HepG2 (cell line): ENCODE measurements around the gene TMEM266. TPM values are rescaled to one million over a fixed set of nuclear protein-coding genes. Genes with fewer than 3 reads are reported as not detected.

ENCODE experiments used
- AKNA ChIP-seq: sonication (generic); formaldehyde crosslinking; IDR thresholded peaks from 2 replicates; pipeline ENCODE4 v1.4.0; 2020; ENCODE audit warnings: missing genetic modification reagents, borderline replicate concordance
- CEBPG ChIP-seq: IDR thresholded peaks from 2 replicates; pipeline ENCODE4 v1.6.1; 2016
- E2F1 ChIP-seq: sonication (generic); formaldehyde crosslinking; IDR thresholded peaks from 2 replicates; pipeline ENCODE4 v1.5.0; 2020; ENCODE audit warnings: missing genetic modification reagents
- ERF ChIP-seq: IDR thresholded peaks from 2 replicates; pipeline ENCODE4 v1.6.1; 2018; ENCODE audit warnings: missing biosample characterization, missing genetic modification reagents
- HOXA3 ChIP-seq: sonication (generic); formaldehyde crosslinking; IDR thresholded peaks from 2 replicates; pipeline ENCODE4 v1.5.0; 2020; ENCODE audit warnings: missing genetic modification reagents
- KDM1A ChIP-seq: IDR thresholded peaks from 2 replicates; pipeline ENCODE4 v1.6.1; 2016; ENCODE audit warnings: missing compliant biosample characterization
- RNF2 ChIP-seq: fragments of 450-650 bp; conservative IDR thresholded peaks from 2 replicates; pipeline ENCODE4 v1.6.1; 2016; ENCODE audit warnings: low read depth
- SYNCRIP ChIP-seq: fragments of 200-400 bp; formaldehyde crosslinking; IDR thresholded peaks from 2 replicates; pipeline ENCODE4 v1.6.1; 2018; ENCODE audit warnings: mild to moderate bottlenecking, low read depth, low read length; ENCODE audit not compliant: insufficient read depth
- TEAD3 ChIP-seq: optimal IDR thresholded peaks from 2 replicates; pipeline ENCODE3; 2016; ENCODE audit warnings: borderline replicate concordance
- ZBTB4 ChIP-seq: sonication (generic); formaldehyde crosslinking; IDR thresholded peaks from 2 replicates; pipeline ENCODE4 v1.4.0; 2020; ENCODE audit warnings: missing genetic modification reagents, mild to moderate bottlenecking, borderline replicate concordance
- ZBTB44 ChIP-seq: sonication (generic); formaldehyde crosslinking; IDR thresholded peaks from 2 replicates; pipeline ENCODE4 v1.4.0; 2020; ENCODE audit warnings: missing genetic modification reagents
- ZNF121 ChIP-seq: sonication (generic); formaldehyde crosslinking; IDR thresholded peaks from 2 replicates; pipeline ENCODE4 v1.5.0; 2020; ENCODE audit warnings: mild to moderate bottlenecking, missing genetic modification reagents
- ZNF180 ChIP-seq: sonication (generic); formaldehyde crosslinking; IDR thresholded peaks from 2 replicates; pipeline ENCODE4 v1.4.0; 2020; ENCODE audit warnings: low read depth, missing genetic modification reagents, borderline replicate concordance
- ZNF205 ChIP-seq: IDR thresholded peaks from 2 replicates; pipeline ENCODE4 v1.6.1; 2018; ENCODE audit warnings: missing biosample characterization, missing genetic modification reagents
- ZSCAN21 ChIP-seq: sonication (generic); formaldehyde crosslinking; IDR thresholded peaks from 2 replicates; pipeline ENCODE4 v1.8.0; 2022; ENCODE audit warnings: mild to moderate bottlenecking, missing genetic modification reagents, moderate library complexity, borderline replicate concordance
- polyA plus RNA-seq, 8 experiments: library from polyadenylated mRNA; depleted of rRNA in 3 of 8; stranded (reverse) in 7 of 8; unstranded in 1 of 8; fragments of >200 nt; fragmentation: Illumina TruSeq in 4 of 8; extraction: Trizol in 4 of 8; gene quantifications; 2 replicates each; pipeline versions ENCODE4 v1.2.1 to v1.2.3, GENCODE V29; 2011 to 2016; ENCODE audit warnings: low read depth in 4 of 8, missing spikeins in 1 of 8, mixed read lengths in 1 of 8; ENCODE audit not compliant: insufficient read depth in 1 of 8
- total RNA-seq, 5 experiments: library from RNA; depleted of rRNA; stranded (reverse); fragments of >200 nt; fragmentation: Illumina TruSeq; extraction: Trizol; gene quantifications; 2 replicates each; pipeline ENCODE4 v1.2.3, GENCODE V29; 2016; ENCODE audit warnings: low read depth in 1 of 5
- TF ChIP-seq, protein P1 (sequence below): IDR thresholded peaks from 2 replicates; pipeline ENCODE4 v1.6.1; 2016
- TF ChIP-seq, protein P2 (sequence below): IDR thresholded peaks from 2 replicates; pipeline ENCODE4 v1.6.1; 2016; ENCODE audit warnings: mild to moderate bottlenecking

The TMEM266 gene
- total and polyA plus RNA-seq, 2 of the 13 experiments (the other 11 are each of a cell fraction or from before 2014, with no cell fraction given): 0.04 TPM; not detected in 1

DNA sequence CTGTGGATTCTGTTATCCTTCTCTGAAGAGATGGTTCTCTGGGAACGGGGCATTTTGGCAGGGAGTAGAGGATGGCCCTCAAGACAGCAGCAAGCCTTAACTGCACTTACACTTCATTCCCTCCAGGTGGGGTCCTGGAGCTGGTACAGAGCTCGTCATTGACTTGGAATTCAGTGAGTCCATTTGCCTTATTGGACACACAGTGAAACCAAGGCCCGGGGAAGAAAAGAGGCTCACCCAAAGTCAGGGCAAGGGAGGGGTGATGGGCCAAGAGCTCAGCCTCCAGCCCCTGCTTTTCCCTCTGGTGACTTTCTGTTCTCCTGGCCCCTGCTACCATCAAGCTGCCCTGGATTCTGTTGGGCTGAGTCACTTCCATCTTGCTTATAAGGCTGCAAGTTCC lies 125.9 kb downstream of the TMEM266 start (continued):
- TF ChIP-seq ZBTB4 (CRISPR knock-in tag): no peak
- TF ChIP-seq, protein P1, sequence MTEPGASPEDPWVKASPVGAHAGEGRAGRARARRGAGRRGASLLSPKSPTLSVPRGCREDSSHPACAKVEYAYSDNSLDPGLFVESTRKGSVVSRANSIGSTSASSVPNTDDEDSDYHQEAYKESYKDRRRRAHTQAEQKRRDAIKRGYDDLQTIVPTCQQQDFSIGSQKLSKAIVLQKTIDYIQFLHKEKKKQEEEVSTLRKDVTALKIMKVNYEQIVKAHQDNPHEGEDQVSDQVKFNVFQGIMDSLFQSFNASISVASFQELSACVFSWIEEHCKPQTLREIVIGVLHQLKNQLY (CRISPR knock-in tag): no peak
- no peak for TF ChIP-seq ZBTB44 (CRISPR knock-in tag)
- TF ChIP-seq HOXA3 (CRISPR knock-in tag): no peak
- TF ChIP-seq AKNA (CRISPR knock-in tag): no peak
- TF ChIP-seq ZNF205 (CRISPR knock-in tag): no peak
- TF ChIP-seq ZNF121 (CRISPR knock-in tag): no peak
- TF ChIP-seq ZNF180: no peak
- no peak for TF ChIP-seq SYNCRIP
- no peak for TF ChIP-seq E2F1 (CRISPR knock-in tag)
- no peak for TF ChIP-seq ZSCAN21 (CRISPR knock-in tag)
- peak; percentile 70 for TF ChIP-seq TEAD3 (CRISPR knock-in tag)
- TF ChIP-seq, protein P2, sequence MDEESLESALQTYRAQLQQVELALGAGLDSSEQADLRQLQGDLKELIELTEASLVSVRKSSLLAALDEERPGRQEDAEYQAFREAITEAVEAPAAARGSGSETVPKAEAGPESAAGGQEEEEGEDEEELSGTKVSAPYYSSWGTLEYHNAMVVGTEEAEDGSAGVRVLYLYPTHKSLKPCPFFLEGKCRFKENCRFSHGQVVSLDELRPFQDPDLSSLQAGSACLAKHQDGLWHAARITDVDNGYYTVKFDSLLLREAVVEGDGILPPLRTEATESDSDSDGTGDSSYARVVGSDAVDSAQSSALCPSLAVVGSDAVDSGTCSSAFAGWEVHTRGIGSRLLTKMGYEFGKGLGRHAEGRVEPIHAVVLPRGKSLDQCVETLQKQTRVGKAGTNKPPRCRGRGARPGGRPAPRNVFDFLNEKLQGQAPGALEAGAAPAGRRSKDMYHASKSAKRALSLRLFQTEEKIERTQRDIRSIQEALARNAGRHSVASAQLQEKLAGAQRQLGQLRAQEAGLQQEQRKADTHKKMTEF: no peak
- TF ChIP-seq KDM1A: no peak
- no peak for TF ChIP-seq ERF (CRISPR knock-in tag)
- TF ChIP-seq CEBPG (CRISPR knock-in tag): no peak
- TF ChIP-seq RNF2: no peak
